HG02610 (cell line): ENCODE measurements around the gene TMBIM1.
A peak's percentile ranks its signal among the peaks of the same experiment; 100 is the strongest.

ENCODE experiments used
- ATAC-seq: cut with Tn5 transposase; IDR thresholded peaks from one replicate; pipeline ENCODE4 v1.9.1; 2021; ENCODE audit warnings: mild to moderate bottlenecking, moderate library complexity; ENCODE audit not compliant: unreplicated experiment

TMBIM1 gene

GRCh38 chr2:218293715-218294429 lies 1.6 kb upstream of the TMBIM1 start:
- no peak for ATAC-seq

DNA sequence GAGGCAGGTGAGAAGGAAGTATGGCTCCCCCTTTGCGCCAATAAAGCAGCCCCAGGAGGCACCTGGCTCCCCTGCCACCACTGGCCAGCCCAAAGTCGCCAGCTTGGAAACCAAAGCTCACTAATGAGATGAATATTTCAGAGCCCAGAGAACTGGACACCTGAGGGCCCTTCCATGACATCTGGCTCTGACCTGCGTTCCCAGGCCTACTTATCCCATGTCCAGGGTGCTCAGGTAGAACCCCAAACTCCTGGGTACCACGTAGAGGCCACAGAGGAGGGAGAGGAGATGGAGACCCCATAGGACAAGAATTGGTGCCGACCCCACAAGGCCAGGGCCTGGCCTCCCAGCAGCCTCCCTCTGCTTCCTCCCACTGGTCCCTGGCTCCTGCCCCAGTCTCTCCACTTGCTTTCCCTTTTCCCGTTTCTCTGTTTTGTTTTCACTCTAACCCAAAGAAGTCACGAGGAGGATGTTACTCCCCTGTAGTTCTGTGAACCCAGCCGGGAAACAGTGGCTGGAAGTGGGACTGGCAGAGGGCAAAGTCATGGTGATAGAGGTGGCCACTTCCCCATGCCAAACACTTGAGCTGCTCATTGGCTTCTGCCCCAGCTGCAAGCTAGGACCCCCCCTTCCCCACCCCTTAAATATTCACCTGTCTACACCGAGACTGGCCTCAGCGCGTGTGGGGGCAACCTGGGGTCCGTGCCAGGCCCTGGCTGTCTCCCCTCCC lies 820 bp downstream of the TMBIM1 start:
- no peak for ATAC-seq

DNA sequence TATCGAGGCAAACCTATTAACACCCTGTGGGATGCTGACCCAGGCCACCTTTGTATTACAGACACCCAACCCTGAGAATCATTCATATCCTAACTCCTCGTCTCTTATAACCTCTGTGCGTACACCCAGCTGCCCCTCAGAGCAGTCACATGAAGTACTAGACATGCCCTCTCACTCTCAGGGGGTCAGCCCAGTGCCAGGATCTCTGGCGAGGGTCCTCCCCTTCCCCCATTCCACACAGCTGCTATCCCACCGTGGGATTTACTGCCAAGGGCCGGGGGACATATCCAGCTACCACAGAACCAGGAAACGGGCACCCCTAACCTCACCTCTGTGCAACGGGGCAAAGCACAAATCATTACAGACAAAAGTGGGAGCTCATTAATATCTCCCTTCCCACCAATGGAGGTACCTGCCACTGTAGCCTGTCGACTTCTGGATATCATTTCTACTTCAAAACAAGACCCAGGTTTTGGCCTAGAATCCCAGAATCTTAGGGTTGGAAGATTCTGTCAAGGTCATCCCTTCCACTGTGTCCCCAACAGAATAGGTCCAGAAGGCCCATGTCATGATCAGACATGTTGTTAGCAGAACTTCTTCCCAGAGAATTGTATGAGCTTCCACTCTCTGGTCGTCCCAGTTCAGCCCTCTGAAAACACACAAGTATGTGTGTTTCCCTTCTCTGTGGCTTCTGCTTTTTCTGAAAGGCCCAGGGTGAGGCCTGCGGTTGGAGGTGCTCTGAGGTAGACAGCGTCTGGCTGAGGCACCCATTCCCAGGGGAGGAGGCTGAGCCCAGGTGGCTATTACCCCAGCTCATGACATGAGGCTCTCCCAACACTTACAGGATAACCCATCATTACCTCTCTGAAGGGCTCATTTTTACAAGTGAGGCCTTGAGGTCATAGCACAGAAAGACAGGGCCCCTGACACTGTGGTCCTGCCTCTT lies 1.7 kb downstream of the TMBIM1 start:
- ATAC-seq: peak; percentile 60

DNA sequence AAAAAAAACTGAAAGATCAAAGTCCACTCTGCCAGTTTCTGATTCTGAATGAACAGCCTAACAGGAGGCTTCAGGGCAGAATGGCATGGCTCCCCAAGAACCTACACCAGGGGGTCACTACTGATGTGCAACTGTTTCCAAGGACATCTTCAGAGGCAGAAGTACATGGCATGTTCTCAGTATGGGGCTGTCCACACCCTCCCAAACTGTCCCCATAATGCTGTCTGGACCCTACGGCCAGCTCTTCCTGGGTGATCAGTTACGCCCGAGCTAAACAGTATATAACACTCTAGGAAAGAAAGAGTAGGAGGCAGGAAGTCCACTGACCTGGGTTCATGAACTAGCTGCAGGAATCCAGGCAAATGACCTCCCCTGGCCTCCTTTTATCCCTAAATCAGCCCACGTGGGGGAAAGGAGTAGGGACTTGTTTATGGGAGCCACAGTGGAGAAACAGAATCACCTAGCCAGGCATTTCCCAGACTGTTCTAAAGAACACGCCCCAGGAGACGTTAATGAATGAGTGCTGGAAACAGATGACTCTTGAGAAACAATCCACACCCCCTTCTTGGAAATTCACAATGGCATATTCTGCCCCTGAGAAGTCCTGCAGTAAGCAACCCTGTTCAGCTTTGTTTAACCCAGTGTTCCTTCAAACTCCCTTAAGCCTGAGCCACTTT lies 2.5 kb downstream of the TMBIM1 start:
- ATAC-seq: no peak

- peak; percentile 75 for ATAC-seq
Measured at GRCh38 chr2:218286570-218287459, 5.5 kb downstream of the TMBIM1 start.

DNA sequence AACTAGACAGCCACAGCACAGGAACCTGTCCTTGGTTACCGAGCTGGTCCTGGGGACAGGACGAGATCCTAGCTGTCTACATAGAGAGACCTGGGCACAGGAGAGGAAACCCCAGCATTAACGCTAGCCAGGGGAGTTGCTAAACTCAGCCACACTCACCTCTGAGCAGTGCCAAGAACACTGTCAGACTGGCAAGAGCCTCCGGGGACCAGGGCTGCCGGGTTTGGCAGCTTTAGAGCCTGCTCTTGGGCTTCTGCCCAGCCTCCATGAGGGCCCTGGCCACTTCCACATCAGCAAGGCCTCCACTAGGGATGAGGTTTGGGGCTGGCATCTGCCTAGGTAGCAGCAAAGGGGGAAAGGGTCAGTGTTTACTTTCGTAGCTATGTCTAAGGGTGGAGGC lies 6.7 kb downstream of the TMBIM1 start:
- no peak for ATAC-seq

- peak; percentile 31 for ATAC-seq
Measured at GRCh38 chr2:218284106-218284811, 8.0 kb downstream of the TMBIM1 start.

GRCh38 chr2:218282173-218282991 lies 9.9 kb downstream of the TMBIM1 start:
- no peak for ATAC-seq

DNA sequence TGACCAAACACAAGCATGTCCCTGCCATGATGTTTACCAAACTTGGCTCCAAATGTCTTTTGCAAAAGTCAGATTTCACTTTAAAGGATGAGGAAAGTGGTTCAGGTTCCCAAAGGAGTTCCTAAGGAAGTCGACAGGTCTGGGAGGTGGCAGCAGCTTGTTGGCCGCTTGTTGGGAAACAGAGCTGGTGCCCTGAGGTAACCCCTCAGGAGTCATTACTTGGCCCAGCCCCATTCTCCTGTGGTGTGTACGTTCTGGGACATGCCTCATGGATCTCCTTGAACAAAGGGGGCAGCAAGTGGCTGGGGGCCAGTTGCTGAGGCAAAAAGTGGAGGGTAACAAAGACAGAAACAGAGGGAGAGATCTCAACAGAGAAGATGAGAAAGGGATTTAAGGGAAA lies 10.9 kb downstream of the TMBIM1 start:
- no peak for ATAC-seq

DNA sequence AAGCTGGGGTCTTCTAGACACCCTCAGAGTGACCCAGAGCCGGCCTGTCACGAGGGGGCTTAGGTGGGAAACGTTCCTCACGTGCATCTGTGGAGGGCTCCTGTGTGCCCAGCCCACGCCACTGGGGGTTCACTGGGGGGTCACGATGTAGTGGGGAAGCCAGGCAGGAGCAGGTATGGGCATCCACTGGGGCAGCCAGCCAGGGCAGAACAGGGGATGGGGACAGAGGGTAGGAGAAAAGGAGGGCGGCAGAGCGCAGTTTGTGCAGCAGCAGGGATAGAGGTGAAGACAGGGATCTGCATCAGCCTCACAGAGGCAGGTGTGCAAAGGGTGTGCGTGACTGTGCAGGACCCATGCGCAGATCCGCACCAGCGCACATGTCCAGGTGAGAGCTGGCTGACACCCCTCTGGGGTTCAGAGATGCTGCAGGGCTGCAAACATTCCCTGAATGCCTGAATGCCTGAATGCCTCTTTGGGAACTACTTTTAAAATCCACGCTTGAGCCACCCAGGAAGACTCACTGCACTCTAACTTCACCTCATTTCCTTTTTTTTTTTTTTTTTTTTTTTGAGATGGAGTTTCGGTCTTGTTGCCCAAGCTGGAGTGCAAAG lies 11.9 kb downstream of the TMBIM1 start:
- ATAC-seq: no peak

GRCh38 chr2:218278531-218279360 lies 13.6 kb downstream of the TMBIM1 start:
- no peak for ATAC-seq

- no peak for ATAC-seq
Measured at GRCh38 chr2:218277921-218278320, 14.4 kb downstream of the TMBIM1 start.

- ATAC-seq: no peak
Measured at GRCh38 chr2:218276986-218277755, 15.1 kb downstream of the TMBIM1 start.

DNA sequence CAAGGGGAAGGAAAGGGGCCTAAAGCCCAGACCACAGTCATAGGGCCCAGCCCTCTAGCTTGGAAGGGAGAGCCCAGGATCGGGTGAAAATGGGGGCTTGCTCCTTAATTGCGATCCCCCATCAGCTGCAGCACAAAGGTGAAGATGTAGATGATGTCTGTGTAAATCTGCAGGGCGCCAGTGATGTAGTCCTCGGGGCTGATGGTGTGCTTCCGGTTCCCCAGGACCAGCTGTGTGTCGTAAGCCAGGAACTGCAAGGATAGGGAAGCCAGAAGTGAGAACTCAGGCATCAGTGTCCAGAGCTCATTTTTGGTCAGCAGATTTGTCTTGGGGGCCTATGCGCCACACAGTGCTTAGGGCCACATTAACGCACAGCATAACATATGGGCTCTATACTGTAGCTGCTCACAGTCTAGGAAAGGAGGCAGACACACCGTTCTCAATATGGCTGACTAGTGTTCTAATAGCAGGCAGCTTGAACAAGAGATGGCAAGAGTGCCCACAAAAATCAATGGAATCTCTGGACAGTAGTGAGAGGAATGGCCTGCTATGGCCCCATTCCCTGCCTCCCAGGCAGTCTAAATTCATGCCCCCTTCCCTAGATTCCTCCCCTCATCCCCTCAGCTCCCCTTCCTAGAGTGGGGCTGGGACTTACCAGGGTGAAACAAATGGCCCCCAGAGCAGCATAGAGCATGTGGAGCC lies 16.8 kb downstream of the TMBIM1 start:
- ATAC-seq: no peak

DNA sequence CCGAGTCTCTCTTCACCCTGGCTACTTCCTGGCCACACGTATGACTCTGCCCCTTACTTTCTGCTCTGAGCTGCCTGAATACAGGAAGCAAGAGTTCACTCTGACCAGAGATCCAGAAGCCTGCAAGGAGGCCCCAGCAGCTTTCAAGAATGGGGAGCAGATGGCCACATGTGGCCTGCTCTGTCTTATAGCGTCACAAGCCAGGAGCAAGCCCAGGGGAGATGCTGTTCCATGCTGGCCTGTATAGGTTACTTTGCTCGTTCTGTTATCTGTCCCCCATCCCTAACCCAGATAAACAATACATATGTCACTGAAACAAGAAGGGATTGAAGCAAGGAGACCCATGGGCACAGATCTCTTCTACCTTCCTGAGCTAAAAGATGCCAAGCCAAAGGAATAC lies 17.7 kb downstream of the TMBIM1 start:
- ATAC-seq: no peak

GRCh38 chr2:218273908-218274249 lies 18.4 kb downstream of the TMBIM1 start:
- ATAC-seq: no peak
